GM13977 (cell line): ENCODE results near the gene CD302.
"Not testable (repeated sequence)": the region's sequence is repeated elsewhere in the genome, so short reads cannot be mapped to it uniquely, and the experiment has no call there.

Source experiments
- DNase-seq: peaks from one replicate; pipeline ENCODE4 v3.0.0; 2012; ENCODE audit warnings: low spot score
- in situ Hi-C: fragments of 300-500 bp; cut with MboI; formaldehyde crosslinking; loops from one replicate; pipeline ENCODE4 v1.12.0; 2022; ENCODE audit warnings: low sequenced_read_pairs, low pct_unique_long_range_greater_than_20kb, mixed read lengths, inconsistent platforms; ENCODE audit not compliant: unreplicated experiment
- TF ChIP-seq, protein P1 (sequence below): IDR thresholded peaks from 2 replicates; pipeline ENCODE4 v1.5.1; 2012; ENCODE audit warnings: mild to moderate bottlenecking, control low read depth; ENCODE audit not compliant: insufficient read depth; ENCODE audit errors: extremely low read depth, missing control alignments

CD302 gene

DNA sequence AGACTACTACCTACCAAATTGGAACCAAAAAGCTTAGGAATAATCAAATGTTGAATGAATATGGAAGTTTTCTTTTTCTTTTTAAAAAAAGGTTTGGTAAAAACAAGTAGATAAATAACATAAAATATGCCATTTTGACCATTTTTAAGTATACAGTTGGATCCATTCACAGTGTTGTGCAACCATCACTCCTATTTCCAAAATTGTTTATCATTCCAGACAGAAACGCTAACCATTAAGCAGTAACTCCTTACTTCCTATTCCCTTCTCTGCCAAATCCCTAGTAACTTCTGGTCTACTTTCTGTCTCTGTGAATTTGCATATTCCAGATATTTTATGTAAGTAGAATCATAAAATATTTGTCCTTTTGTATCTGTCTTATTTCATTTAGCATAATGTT, 39.8 kb downstream of the CD302 start:
- in situ Hi-C loops, result no loop called here
- TF ChIP-seq, protein P1, sequence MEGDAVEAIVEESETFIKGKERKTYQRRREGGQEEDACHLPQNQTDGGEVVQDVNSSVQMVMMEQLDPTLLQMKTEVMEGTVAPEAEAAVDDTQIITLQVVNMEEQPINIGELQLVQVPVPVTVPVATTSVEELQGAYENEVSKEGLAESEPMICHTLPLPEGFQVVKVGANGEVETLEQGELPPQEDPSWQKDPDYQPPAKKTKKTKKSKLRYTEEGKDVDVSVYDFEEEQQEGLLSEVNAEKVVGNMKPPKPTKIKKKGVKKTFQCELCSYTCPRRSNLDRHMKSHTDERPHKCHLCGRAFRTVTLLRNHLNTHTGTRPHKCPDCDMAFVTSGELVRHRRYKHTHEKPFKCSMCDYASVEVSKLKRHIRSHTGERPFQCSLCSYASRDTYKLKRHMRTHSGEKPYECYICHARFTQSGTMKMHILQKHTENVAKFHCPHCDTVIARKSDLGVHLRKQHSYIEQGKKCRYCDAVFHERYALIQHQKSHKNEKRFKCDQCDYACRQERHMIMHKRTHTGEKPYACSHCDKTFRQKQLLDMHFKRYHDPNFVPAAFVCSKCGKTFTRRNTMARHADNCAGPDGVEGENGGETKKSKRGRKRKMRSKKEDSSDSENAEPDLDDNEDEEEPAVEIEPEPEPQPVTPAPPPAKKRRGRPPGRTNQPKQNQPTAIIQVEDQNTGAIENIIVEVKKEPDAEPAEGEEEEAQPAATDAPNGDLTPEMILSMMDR, result no peak
- DNase-seq, result no peak

DNA sequence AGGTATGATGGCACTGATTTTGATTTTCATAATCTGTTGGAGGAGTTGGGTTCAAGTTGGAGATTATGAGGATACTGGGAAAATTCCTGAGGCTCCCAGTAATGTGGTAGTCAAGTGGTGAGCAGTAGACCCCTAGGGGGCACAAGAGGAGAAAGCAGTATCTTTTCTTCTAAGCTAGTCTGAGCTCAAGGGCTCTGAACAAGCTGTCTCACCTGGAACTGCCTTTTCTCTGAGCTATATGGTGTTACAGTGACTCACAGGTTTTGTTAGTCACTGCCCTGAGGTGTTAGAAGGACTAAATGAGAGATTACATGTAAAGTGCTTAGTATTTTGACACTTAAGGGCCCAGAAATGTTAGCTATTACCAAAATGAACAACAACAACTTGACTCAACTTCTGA, 42.2 kb downstream of the CD302 start:
- in situ Hi-C loops, result no loop called here
- no peak for DNase-seq
- TF ChIP-seq, protein P1, result peak; percentile 32

DNA sequence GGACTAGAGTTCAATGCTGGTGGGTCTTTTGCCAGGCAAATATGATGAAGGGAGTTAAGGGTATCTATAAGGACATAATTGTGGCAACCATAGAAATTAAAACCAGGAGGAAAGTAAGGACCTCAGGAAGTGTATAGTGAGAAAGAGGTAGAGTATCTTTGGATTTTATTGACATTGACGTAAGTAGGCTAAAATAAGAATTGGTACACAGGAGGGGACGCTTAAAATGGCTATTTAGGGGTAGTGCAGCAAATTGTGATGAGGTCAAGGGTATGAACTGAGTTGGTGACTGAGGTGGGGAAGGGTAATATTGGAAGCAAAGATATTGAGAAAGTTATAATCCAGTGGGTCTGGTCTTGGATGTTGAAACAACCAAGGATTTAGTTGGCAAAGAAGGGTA, 43.0 kb downstream of the CD302 start:
- TF ChIP-seq, protein P1, result no peak
- DNase-seq, result no peak
- in situ Hi-C loops, result no loop called here

DNA sequence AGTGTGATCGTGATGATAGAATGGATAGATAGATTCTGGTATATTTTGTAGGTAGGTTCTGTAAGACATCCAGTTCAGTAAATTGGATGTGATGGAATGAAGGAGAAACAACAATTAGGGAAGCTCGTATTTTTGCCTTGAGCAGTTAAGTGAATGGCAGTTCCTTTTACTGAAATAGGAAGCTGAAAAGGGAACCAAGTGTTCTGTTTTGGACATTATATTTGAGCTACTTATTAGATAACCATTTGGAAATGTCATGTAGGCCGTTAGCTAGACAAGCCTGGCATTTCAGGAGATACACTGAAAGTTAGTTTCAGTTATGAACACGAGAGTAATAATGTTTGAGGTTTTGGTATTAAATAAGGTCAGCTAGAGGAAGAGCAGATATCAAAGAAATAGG, 44.2 kb downstream of the CD302 start:
- no peak for DNase-seq
- in situ Hi-C loops, result no loop called here
- TF ChIP-seq, protein P1, result no peak

DNA sequence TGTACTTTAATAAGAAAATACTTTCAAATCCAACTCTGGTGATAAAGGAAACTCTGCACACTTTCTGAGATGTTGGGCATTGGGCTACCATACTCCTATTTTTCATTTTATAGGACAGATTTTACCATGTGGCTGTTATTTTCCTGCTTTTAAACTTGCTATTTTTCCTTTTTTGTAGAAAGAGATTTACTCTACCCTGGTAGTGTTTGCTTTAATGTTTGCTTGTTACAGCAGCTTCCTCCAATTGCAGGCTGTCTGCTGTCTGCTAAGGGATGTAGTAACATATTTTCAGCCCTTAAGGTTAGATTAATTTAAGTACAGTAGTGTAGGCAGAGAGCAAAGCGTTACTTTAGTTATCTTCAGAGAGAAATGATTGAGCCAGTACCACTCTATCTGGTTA, 47.1 kb downstream of the CD302 start:
- in situ Hi-C loops, result no loop called here
- TF ChIP-seq, protein P1, result no peak
- DNase-seq, result no peak

DNA sequence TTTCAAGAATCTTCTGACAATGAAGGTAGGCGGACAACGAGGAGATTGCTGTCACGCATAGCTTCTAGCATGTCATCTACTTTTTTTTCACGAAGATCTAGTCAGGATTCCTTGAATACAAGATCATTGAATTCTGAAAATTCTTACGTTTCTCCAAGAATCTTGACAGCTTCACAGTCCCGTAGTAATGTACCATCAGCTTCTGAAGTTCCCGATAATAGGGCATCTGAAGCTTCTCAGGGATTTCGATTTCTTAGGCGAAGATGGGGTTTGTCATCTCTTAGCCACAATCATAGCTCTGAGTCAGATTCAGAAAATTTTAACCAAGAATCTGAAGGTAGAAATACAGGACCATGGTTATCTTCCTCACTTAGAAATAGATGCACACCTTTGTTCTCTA, 49.9 kb downstream of the CD302 start:
- no peak for DNase-seq
- TF ChIP-seq, protein P1, result no peak
- in situ Hi-C loops, result no loop called here

DNA sequence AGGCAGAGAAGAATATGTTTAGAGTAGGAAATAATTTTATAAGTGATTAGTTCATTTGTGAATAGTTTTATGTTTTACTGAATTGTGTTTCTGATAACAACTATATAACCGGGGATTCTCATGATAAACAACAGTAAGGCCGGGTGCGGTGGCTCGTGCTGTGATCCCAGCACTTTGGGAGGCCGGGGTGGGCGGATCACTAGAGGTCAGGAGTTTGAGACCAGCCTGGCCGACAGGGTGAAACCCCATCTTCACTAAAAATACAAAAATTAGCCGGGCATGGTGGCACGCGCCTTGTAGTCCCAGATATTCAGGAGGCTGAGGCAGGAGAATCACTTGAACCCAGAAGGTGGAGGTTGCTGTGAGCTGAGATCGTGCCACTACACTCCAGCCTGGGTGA, 52.8 kb downstream of the CD302 start:
- DNase-seq, in situ Hi-C loops: not testable (repeated sequence)
